GM19452 (cell line): Measurements from ENCODE around the gene NKRF.
A peak's percentile ranks its signal among the peaks of the same experiment; 100 is the strongest.

Experiments used
- ATAC-seq: cut with Tn5 transposase; IDR thresholded peaks from one replicate; pipeline ENCODE4 v1.9.1; 2021; ENCODE audit not compliant: unreplicated experiment

Gene NKRF

GRCh38 chrX:119617517-119618164, 11.4 kb upstream of the NKRF start:
- ATAC-seq, result peak; percentile 63

- no peak for ATAC-seq
Observed at GRCh38 chrX:119614776-119615175, 8.6 kb upstream of the NKRF start.

GRCh38 chrX:119607018-119607389, 780 bp upstream of the NKRF start:
- ATAC-seq, result no peak

- peak; percentile 31 for ATAC-seq
Observed at GRCh38 chrX:119605464-119606279, 552 bp downstream of the NKRF start.

GRCh38 chrX:119604766-119605463, 1.3 kb downstream of the NKRF start:
- no peak for ATAC-seq

- no peak for ATAC-seq
Observed at GRCh38 chrX:119602701-119603255, 3.4 kb downstream of the NKRF start.

- no peak for ATAC-seq
Observed at GRCh38 chrX:119589810-119590209, 16.4 kb downstream of the NKRF start.

- no peak for ATAC-seq
Observed at GRCh38 chrX:119583431-119584059, 22.7 kb downstream of the NKRF start.

GRCh38 chrX:119579414-119579813, 26.8 kb downstream of the NKRF start:
- ATAC-seq, result no peak

GRCh38 chrX:119574394-119575266, 31.6 kb downstream of the NKRF start, which contains the start of gene UBE2A:
TSS of gene UBE2A (plus strand) at chrX:119574563. CDS start at chrX:119574712, 149 bp downstream.
- peak; percentile 82 for ATAC-seq

GRCh38 chrX:119573840-119574393, 32.3 kb downstream of the NKRF start:
- ATAC-seq, result peak; percentile 83

GRCh38 chrX:119573222-119573621, 33.0 kb downstream of the NKRF start:
- no peak for ATAC-seq

GRCh38 chrX:119570351-119570835, 35.8 kb downstream of the NKRF start:
- ATAC-seq, result no peak

GRCh38 chrX:119565107-119565663, 41.0 kb downstream of the NKRF start, which contains the start of gene STEEP1:
TSS of gene STEEP1 (minus strand) at chrX:119565409. CDS start at chrX:119565355, 54 bp downstream.
- ATAC-seq, result peak; percentile 96

GRCh38 chrX:119552508-119552907, 53.7 kb downstream of the NKRF start:
- ATAC-seq, result no peak

GRCh38 chrX:119549327-119550016, 56.8 kb downstream of the NKRF start:
- ATAC-seq, result peak; percentile 64

GRCh38 chrX:119541188-119541587, 65.0 kb downstream of the NKRF start:
- ATAC-seq, result no peak

- no peak for ATAC-seq
Observed at GRCh38 chrX:119539872-119540271, 66.4 kb downstream of the NKRF start.
